NT2/D1 (cell line): ENCODE measurements around the gene SNX11.

Experiments used
- DNase-seq: peaks from one replicate; pipeline ENCODE4 v3.0.0-alpha.2; 2011; ENCODE audit warnings: low read depth, low spot score
- H3K27me3 ChIP-seq: 2 replicates; pipeline ENCODE4 v1.6.0; 2011; ENCODE audit warnings: mild to moderate bottlenecking; ENCODE audit not compliant: insufficient read length, insufficient read depth
- H3K36me3 ChIP-seq: 2 replicates; pipeline ENCODE4 v1.6.1; 2011; ENCODE audit warnings: mild to moderate bottlenecking, low read length, mixed read lengths; ENCODE audit not compliant: insufficient read depth, insufficient read length
- H3K4me1 ChIP-seq: 2 replicates; pipeline ENCODE4 v1.5.1; 2011; ENCODE audit not compliant: insufficient read depth, insufficient read length
- H3K4me3 ChIP-seq: 2 replicates; pipeline ENCODE4 v1.5.1; 2011; ENCODE audit warnings: low read depth; ENCODE audit not compliant: insufficient read length
- H3K9ac ChIP-seq: 2 replicates; pipeline ENCODE4 v1.6.0; 2011; ENCODE audit warnings: low read depth; ENCODE audit not compliant: insufficient read length
- H3K9me3 ChIP-seq: 2 replicates; pipeline ENCODE4 v1.5.1; 2011; ENCODE audit warnings: mild to moderate bottlenecking, low read length; ENCODE audit not compliant: insufficient read depth
- SUZ12 ChIP-seq: IDR thresholded peaks from 2 replicates; pipeline ENCODE4 v1.6.1; 2011; ENCODE audit not compliant: insufficient read length, insufficient read depth; ENCODE audit errors: extremely low read depth
- YY1 ChIP-seq: IDR thresholded peaks from 2 replicates; pipeline ENCODE4 v1.6.1; 2011; ENCODE audit not compliant: insufficient read length, insufficient read depth
- ZNF274 ChIP-seq: IDR thresholded peaks from 2 replicates; pipeline ENCODE4 v1.6.1; 2011; ENCODE audit warnings: mild to moderate bottlenecking, low read depth, low read length

The SNX11 gene, protein sequence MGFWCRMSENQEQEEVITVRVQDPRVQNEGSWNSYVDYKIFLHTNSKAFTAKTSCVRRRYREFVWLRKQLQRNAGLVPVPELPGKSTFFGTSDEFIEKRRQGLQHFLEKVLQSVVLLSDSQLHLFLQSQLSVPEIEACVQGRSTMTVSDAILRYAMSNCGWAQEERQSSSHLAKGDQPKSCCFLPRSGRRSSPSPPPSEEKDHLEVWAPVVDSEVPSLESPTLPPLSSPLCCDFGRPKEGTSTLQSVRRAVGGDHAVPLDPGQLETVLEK

DNA sequence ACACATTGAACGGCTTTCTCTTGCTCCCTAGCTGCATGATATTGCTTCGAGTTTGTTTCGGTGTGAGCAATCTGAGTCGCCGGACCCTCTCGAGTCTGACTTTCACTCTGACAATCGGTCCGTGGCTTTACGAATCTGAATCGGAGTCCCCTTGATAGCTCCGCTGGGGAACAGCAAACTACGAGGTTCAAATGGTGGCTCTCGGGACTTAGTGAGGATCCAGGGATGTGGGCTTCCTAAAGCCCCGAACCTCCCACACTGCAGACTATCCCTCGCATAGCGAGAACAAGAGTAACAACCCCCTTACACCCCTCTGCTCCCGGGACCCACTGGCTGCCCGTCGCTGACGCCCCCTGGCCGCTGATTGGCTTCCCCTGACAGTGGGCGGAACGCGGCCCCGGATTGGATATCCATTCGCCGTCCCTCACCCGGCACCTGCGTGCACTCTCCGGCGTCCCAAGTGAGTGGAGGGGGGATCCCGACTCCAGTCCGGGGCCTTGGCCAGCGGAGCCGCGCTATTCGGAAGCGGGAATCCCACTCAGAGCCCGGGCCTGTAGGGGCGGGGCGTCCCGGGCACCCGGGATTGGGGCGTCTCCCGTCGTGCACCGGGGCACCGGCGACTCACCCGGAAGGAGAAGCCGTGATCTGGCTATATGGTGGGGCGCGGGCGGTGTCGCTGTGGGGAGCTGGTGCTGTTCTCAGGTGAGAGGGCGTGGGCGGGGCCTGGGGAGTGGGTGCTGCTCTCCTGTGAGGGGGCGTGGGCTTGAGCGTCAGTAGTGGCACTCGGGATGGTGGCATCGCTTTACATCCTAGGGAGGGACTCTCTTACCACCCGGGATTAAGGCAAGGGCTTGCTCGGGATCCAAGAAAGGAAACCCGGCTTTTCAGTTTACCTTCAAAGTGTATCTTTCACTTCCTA lies at the start of gene SNX11:
Gene SNX11, plus strand, starts transcription at position 630 of the 919 bp plus-strand sequence. CDS start 4,278 bp downstream, outside the sequence.
- TF ChIP-seq SUZ12 (no peak), YY1 (peak; percentile 15)
- peak within 1 kb of the TSS; percentile 61 for H3K9ac ChIP-seq

DNA sequence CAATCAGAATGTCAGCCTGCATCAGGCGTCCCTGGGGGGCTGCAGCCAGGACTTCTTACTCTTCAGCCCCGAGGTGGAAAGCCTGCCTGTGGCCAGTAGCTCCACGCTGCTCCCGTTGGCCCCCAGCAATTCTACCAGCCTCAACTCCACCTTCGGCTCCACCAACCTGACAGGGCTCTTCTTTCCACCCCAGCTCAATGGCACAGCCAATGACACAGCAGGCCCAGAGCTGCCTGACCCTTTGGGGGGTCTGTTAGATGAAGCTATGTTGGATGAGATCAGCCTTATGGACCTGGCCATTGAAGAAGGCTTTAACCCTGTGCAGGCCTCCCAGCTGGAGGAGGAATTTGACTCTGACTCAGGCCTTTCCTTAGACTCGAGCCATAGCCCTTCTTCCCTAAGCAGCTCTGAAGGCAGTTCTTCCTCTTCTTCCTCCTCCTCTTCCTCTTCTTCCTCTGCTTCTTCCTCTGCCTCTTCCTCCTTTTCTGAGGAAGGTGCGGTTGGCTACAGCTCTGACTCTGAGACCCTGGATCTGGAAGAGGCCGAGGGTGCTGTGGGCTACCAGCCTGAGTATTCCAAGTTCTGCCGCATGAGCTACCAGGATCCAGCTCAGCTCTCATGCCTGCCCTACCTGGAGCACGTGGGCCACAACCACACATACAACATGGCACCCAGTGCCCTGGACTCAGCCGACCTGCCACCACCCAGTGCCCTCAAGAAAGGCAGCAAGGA lies 49.0 kb upstream of the SNX11 start:
- H3K9me3 ChIP-seq: no peaks in the 10 kb centered on the region
- no peak for DNase-seq
- H3K36me3 ChIP-seq: peaks cover 85% of the 10 kb centered on the region
- H3K27me3 ChIP-seq: no peaks in the 10 kb centered on the region
- no peak overlapping the region for H3K4me3 ChIP-seq
- TF ChIP-seq ZNF274 (no peak), SUZ12 (no peak), YY1 (no peak)
- peaks cover 19% of the 10 kb centered on the region for H3K4me1 ChIP-seq
- no peak overlapping the region for H3K9ac ChIP-seq

More for the DNA sequence above, at the start of gene SNX11:
- H3K9me3 ChIP-seq: peaks cover 7% of the 10 kb centered on the region; the same call in 1 of the 2 replicates
- no peaks in the 10 kb centered on the region for H3K4me1 ChIP-seq
- H3K27me3 ChIP-seq: peaks cover 9% of the 10 kb centered on the region
- peaks cover 3% of the 10 kb centered on the region for H3K36me3 ChIP-seq
- H3K4me3 ChIP-seq: peak within 1 kb of the TSS; percentile 84
- peak; percentile 71 for DNase-seq

DNA sequence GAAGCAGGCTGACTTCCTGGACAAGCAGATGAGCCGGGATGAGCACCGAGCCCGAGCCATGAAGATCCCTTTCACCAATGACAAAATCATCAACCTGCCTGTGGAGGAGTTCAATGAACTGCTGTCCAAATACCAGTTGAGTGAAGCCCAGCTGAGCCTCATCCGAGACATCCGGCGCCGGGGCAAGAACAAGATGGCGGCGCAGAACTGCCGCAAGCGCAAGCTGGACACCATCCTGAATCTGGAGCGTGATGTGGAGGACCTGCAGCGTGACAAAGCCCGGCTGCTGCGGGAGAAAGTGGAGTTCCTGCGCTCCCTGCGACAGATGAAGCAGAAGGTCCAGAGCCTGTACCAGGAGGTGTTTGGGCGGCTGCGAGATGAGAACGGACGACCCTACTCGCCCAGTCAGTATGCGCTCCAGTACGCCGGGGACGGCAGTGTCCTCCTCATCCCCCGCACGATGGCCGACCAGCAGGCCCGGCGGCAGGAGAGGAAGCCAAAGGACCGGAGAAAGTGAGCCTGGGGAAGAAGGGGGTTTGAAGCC lies 48.4 kb upstream of the SNX11 start:
- H3K4me1 ChIP-seq: peaks cover 13% of the 10 kb centered on the region
- no peak overlapping the region for H3K9ac ChIP-seq
- H3K4me3 ChIP-seq: no peak overlapping the region
- H3K36me3 ChIP-seq: peaks cover 82% of the 10 kb centered on the region
- no peaks in the 10 kb centered on the region for H3K27me3 ChIP-seq
- no peak for DNase-seq
- no peak for TF ChIP-seq ZNF274
- no peak for TF ChIP-seq SUZ12
- no peak for TF ChIP-seq YY1
- no peaks in the 10 kb centered on the region for H3K9me3 ChIP-seq

DNA sequence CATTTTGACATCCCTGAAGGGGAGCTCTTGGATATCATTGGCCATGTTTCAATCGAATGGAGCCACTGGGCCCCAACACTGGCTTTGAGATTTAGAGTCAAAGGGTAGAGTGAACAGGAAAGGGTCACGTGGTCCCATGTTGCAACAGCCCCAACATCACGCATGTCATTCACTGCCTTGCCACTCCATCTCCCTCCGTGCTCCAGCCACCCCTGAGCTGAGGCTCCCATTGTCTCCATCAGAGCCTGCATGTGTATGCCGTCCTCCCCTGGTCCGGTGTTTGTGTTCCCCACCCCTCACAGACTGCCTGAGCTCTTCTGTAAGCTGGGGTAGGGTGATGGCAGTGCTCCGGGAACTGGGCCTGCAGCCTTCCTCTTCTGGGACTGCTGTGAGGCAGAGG lies 47.3 kb upstream of the SNX11 start:
- Histone ChIP-seq H3K27me3 (no peaks in the 10 kb centered on the region), H3K9ac (no peak overlapping the region), H3K9me3 (no peaks in the 10 kb centered on the region), H3K36me3 (peaks cover 81% of the 10 kb centered on the region), H3K4me3 (no peak overlapping the region), H3K4me1 (peaks cover 13% of the 10 kb centered on the region)
- no peak for DNase-seq
- TF ChIP-seq YY1 (no peak), ZNF274 (no peak), SUZ12 (no peak)

DNA sequence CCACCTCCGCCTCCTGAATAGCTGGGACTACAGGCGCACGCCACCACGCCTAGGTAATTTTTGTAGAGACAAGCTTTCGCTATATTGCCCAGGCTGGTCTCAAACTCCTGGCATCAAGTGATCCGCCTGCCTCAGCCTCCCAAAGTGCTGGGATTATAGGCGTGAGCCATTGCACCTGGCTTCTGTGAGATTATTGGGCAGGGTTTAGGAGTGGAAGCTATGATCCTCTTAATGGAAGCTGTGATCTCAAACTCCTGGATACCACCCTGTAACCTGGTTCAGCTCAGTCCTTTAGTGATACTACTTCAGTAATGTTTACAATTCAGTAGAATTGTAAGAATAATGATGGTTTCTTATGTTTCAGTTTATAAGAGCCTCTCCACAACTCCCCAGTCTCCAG lies 45.3 kb upstream of the SNX11 start:
- Histone ChIP-seq H3K4me1 (peaks cover 1% of the 10 kb centered on the region), H3K9me3 (no peaks in the 10 kb centered on the region), H3K36me3 (peaks cover 74% of the 10 kb centered on the region), H3K9ac (no peak overlapping the region), H3K4me3 (no peak overlapping the region), H3K27me3 (no peaks in the 10 kb centered on the region)
- no peak for DNase-seq
- TF ChIP-seq YY1 (no peak), SUZ12 (no peak), ZNF274 (no peak)

DNA sequence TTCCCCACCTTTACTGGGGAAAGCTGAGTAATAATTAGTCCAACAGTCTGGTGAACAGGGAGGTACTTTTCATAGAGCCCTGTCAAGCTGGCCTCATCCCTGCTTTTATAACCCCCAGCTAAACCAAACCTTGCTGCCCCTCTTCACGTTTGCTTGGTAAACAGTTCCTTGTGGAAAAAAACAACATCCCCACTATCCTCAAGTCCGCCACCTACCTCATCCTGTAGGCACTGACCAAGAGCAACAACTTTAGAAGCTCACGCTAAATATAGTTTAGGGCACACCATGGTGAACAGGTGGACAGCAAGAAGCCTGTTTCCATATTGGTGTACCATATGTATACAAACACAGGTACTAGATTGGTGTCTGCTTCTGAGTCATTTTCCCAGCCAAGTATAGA lies 42.9 kb upstream of the SNX11 start:
- Histone ChIP-seq H3K9me3 (no peaks in the 10 kb centered on the region), H3K27me3 (no peaks in the 10 kb centered on the region), H3K4me3 (no peak overlapping the region), H3K9ac (no peak overlapping the region), H3K36me3 (peaks cover 64% of the 10 kb centered on the region), H3K4me1 (no peaks in the 10 kb centered on the region)
- no peak for TF ChIP-seq SUZ12
- no peak for TF ChIP-seq YY1
- no peak for TF ChIP-seq ZNF274
- no peak for DNase-seq

DNA sequence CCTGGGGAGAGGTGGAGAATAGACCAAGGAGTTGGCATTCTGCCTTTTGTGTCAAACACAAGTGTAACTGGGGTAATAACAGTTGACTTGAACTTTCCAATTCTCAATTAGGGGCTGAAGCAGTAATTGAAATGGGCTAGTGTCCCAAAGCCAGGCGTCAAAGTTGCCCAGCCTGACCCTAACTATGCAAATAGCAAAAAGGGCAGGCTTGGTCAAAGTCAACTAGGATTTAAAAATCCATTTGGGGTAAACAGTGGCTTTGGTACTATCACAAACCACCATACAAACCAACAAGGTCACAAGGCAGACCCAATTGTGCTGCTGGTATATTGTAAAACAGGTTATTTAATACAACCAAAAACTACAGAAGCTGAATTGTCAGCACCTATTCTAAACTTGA lies 41.4 kb upstream of the SNX11 start:
- H3K9ac ChIP-seq: no peak overlapping the region
- no peak overlapping the region for H3K4me3 ChIP-seq
- no peak for TF ChIP-seq YY1
- peaks cover 66% of the 10 kb centered on the region for H3K36me3 ChIP-seq
- H3K4me1 ChIP-seq: no peaks in the 10 kb centered on the region
- no peaks in the 10 kb centered on the region for H3K9me3 ChIP-seq
- DNase-seq: no peak
- no peaks in the 10 kb centered on the region for H3K27me3 ChIP-seq
